ENCODE measurements around the gene KIAA0930.

DNA sequence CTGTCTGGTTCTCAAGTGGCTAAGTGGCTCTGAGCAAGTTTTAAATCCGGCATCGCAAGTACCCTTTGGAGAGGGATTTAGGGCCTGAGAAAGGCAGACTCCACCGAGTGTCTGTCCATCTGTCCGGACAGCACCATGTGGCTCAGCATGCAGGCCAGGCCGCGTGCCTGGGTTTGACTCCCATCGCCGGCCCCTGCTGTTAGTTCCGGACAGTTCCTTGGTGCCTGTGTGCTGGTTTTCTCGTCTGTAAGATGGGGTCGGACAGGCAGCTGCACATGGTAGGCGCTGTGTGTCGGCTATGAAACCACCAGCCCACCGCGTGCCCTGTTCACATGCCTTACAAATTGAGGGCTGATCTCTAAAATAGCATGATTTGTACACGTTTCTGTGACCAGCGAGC, 46.0 kb downstream of the KIAA0930 start:
- no peak for TF ChIP-seq CTCF (conservative IDR thresholded peaks at IDR 0.05; ENCODE audit: low read depth, low read length)
- no peak for TF ChIP-seq CEBPB (IDR thresholded peaks at IDR 0.05; ENCODE audit: low read depth, low read length)
- no peak for TF ChIP-seq RAD21 (IDR thresholded peaks at IDR 0.05; ENCODE audit: low read length)
- TF ChIP-seq SMC3 (IDR thresholded peaks at IDR 0.05; ENCODE audit: low read depth, low read length) = no peak
- no peak for TF ChIP-seq RFX5 (IDR thresholded peaks at IDR 0.05; ENCODE audit: low read depth, low read length)
- no peak for TF ChIP-seq POLR2A (IDR thresholded peaks at IDR 0.05; ENCODE audit: low read depth, low read length)
- TF ChIP-seq USF2 (IDR thresholded peaks at IDR 0.05; ENCODE audit: low read depth, low read length) = no peak
- TF ChIP-seq RCOR1 (IDR thresholded peaks at IDR 0.05; ENCODE audit: insufficient replicate concordance, low read length) = no peak
- TF ChIP-seq, protein P1, sequence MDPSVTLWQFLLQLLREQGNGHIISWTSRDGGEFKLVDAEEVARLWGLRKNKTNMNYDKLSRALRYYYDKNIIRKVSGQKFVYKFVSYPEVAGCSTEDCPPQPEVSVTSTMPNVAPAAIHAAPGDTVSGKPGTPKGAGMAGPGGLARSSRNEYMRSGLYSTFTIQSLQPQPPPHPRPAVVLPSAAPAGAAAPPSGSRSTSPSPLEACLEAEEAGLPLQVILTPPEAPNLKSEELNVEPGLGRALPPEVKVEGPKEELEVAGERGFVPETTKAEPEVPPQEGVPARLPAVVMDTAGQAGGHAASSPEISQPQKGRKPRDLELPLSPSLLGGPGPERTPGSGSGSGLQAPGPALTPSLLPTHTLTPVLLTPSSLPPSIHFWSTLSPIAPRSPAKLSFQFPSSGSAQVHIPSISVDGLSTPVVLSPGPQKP (IDR thresholded peaks at IDR 0.05; ENCODE audit: borderline replicate concordance, low read depth, low read length) = no peak
- no peak for TF ChIP-seq MXI1 (IDR thresholded peaks at IDR 0.05; ENCODE audit: borderline replicate concordance, low read depth, low read length)
- no peak for TF ChIP-seq CHD1 (IDR thresholded peaks at IDR 0.05; ENCODE audit: low read depth, low read length)
